ENCODE measurements around the gene ANKLE2.

ANKLE2 gene

GRCh38 chr12:132789099-132789471 lies 27.5 kb upstream of the ANKLE2 start:
- TF ChIP-seq FOXP2 (optimal IDR thresholded peaks at IDR 0.05; ENCODE audit: borderline replicate concordance, extremely low read depth, extremely low read length, insufficient read depth) (no peak), TAF1 (IDR thresholded peaks at IDR 0.05; ENCODE audit: borderline replicate concordance, insufficient read depth, low read length) (no peak), REST (IDR thresholded peaks at IDR 0.05; ENCODE audit: insufficient read depth in 1 of 2, low read depth in 2 of 2, low read length in 2 of 2) (no peak), POLR2AphosphoS5 (IDR thresholded peaks at IDR 0.05; ENCODE audit: low read depth, low read length) (no peak), SIN3A (IDR thresholded peaks at IDR 0.05; ENCODE audit: borderline replicate concordance, insufficient read depth, low read length) (no peak)

- TF ChIP-seq FOXP2 (optimal IDR thresholded peaks at IDR 0.05; ENCODE audit: borderline replicate concordance, extremely low read depth, extremely low read length, insufficient read depth), result no peak
- TF ChIP-seq REST (IDR thresholded peaks at IDR 0.05; ENCODE audit: insufficient read depth in 1 of 2, low read depth in 2 of 2, low read length in 2 of 2), result no peak
- TF ChIP-seq POLR2AphosphoS5 (IDR thresholded peaks at IDR 0.05; ENCODE audit: low read depth, low read length), result no peak
- no peak for TF ChIP-seq SIN3A (IDR thresholded peaks at IDR 0.05; ENCODE audit: borderline replicate concordance, insufficient read depth, low read length)
- no peak for TF ChIP-seq TAF1 (IDR thresholded peaks at IDR 0.05; ENCODE audit: borderline replicate concordance, insufficient read depth, low read length)
Observed at GRCh38 chr12:132788375-132789098, 26.9 kb upstream of the ANKLE2 start.

- TF ChIP-seq FOXP2 (optimal IDR thresholded peaks at IDR 0.05; ENCODE audit: borderline replicate concordance, extremely low read depth, extremely low read length, insufficient read depth), result no peak
- TF ChIP-seq TAF1 (IDR thresholded peaks at IDR 0.05; ENCODE audit: borderline replicate concordance, insufficient read depth, low read length), result no peak
Observed at GRCh38 chr12:132787877-132788276, 26.2 kb upstream of the ANKLE2 start.

- TF ChIP-seq SIN3A (IDR thresholded peaks at IDR 0.05; ENCODE audit: borderline replicate concordance, insufficient read depth, low read length), result no peak
- TF ChIP-seq TAF1 (IDR thresholded peaks at IDR 0.05; ENCODE audit: borderline replicate concordance, insufficient read depth, low read length), result no peak
- TF ChIP-seq FOXP2 (optimal IDR thresholded peaks at IDR 0.05; ENCODE audit: borderline replicate concordance, extremely low read depth, extremely low read length, insufficient read depth), result no peak
- no peak for TF ChIP-seq POLR2AphosphoS5 (IDR thresholded peaks at IDR 0.05; ENCODE audit: low read depth, low read length)
- no peak for TF ChIP-seq REST (IDR thresholded peaks at IDR 0.05; ENCODE audit: insufficient read depth in 1 of 2, low read depth in 2 of 2, low read length in 2 of 2)
Observed at GRCh38 chr12:132786192-132786591, 24.6 kb upstream of the ANKLE2 start.

- TF ChIP-seq POLR2AphosphoS5 (IDR thresholded peaks at IDR 0.05; ENCODE audit: low read depth, low read length), result no peak
- no peak for TF ChIP-seq FOXP2 (optimal IDR thresholded peaks at IDR 0.05; ENCODE audit: borderline replicate concordance, extremely low read depth, extremely low read length, insufficient read depth)
- no peak for TF ChIP-seq TAF1 (IDR thresholded peaks at IDR 0.05; ENCODE audit: borderline replicate concordance, insufficient read depth, low read length)
- TF ChIP-seq SIN3A (IDR thresholded peaks at IDR 0.05; ENCODE audit: borderline replicate concordance, insufficient read depth, low read length), result no peak
- no peak for TF ChIP-seq REST (IDR thresholded peaks at IDR 0.05; ENCODE audit: insufficient read depth in 1 of 2, low read depth in 2 of 2, low read length in 2 of 2)
Observed at GRCh38 chr12:132784580-132784979, 22.9 kb upstream of the ANKLE2 start.

All from PFSK-1 (cell line).